Coronary artery (tissue), 2 donors: ENCODE results near the gene SPTB.

Experiments
- DNase-seq: peaks from one replicate; pipeline ENCODE4 v3.0.0-alpha.2; 2017; ENCODE audit warnings: low spot score
- H3K27ac ChIP-seq, 2 donors: fragments of 200-600 bp; sonication (generic); one replicate each; pipeline ENCODE4 v1.5.1; 2016 to 2019
- H3K4me3 ChIP-seq: fragments of 200-600 bp; sonication (generic); 2 replicates; pipeline ENCODE4 v1.5.1; 2016; ENCODE audit warnings: mild to moderate bottlenecking, moderate library complexity
- TF ChIP-seq, protein P1 (sequence below): fragments of 200-600 bp; sonication (generic); IDR thresholded peaks from one replicate; pipeline ENCODE4 v1.5.1; 2019; ENCODE audit warnings: antibody characterized with exemption

The SPTB gene

GRCh38 chr14:64775081-64775777, 104.5 kb downstream of the SPTB start:
- H3K4me3 ChIP-seq = no peak overlapping the region
- TF ChIP-seq, protein P1, sequence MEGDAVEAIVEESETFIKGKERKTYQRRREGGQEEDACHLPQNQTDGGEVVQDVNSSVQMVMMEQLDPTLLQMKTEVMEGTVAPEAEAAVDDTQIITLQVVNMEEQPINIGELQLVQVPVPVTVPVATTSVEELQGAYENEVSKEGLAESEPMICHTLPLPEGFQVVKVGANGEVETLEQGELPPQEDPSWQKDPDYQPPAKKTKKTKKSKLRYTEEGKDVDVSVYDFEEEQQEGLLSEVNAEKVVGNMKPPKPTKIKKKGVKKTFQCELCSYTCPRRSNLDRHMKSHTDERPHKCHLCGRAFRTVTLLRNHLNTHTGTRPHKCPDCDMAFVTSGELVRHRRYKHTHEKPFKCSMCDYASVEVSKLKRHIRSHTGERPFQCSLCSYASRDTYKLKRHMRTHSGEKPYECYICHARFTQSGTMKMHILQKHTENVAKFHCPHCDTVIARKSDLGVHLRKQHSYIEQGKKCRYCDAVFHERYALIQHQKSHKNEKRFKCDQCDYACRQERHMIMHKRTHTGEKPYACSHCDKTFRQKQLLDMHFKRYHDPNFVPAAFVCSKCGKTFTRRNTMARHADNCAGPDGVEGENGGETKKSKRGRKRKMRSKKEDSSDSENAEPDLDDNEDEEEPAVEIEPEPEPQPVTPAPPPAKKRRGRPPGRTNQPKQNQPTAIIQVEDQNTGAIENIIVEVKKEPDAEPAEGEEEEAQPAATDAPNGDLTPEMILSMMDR = no peak
- no peak overlapping the region for H3K27ac ChIP-seq
- DNase-seq = no peak

GRCh38 chr14:64774272-64774671, 105.4 kb downstream of the SPTB start:
- Histone ChIP-seq H3K27ac (no peak overlapping the region), H3K4me3 (no peak overlapping the region)
- TF ChIP-seq, protein P1 = no peak
- no peak for DNase-seq

GRCh38 chr14:64773577-64773976, 106.1 kb downstream of the SPTB start:
- TF ChIP-seq, protein P1 = no peak
- Histone ChIP-seq H3K4me3 (no peak overlapping the region), H3K27ac (no peak overlapping the region)
- DNase-seq = no peak

DNA sequence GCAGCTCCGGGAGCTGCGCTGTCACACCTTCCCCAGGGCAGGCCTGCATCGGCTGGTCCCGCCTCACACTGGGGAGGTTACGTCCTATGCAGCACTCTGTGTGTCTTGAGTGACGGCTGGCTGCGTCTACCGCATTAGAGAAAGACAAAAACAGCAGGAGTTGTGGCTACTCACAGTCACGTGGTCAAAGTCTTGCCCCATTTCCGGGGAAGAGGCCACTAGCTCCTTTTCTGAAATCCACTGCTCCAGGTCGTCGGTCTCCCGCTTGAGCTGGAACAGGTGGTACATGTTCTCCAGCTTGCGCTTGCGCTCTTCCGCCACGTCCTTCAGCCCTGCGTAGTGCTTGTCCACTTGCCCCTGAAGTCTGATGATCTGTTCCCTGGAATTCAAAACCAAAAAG, 106.7 kb downstream of the SPTB start:
- TF ChIP-seq, protein P1 = no peak
- Histone ChIP-seq H3K4me3 (no peak overlapping the region), H3K27ac (no peak overlapping the region)
- DNase-seq = no peak

GRCh38 chr14:64772397-64772950, 107.2 kb downstream of the SPTB start:
- DNase-seq = no peak
- Histone ChIP-seq H3K4me3 (no peak overlapping the region), H3K27ac (no peak overlapping the region)
- TF ChIP-seq, protein P1 = no peak

GRCh38 chr14:64771161-64771560, 108.5 kb downstream of the SPTB start:
- DNase-seq = no peak
- Histone ChIP-seq H3K27ac (no peak overlapping the region), H3K4me3 (no peak overlapping the region)
- TF ChIP-seq, protein P1 = no peak

DNA sequence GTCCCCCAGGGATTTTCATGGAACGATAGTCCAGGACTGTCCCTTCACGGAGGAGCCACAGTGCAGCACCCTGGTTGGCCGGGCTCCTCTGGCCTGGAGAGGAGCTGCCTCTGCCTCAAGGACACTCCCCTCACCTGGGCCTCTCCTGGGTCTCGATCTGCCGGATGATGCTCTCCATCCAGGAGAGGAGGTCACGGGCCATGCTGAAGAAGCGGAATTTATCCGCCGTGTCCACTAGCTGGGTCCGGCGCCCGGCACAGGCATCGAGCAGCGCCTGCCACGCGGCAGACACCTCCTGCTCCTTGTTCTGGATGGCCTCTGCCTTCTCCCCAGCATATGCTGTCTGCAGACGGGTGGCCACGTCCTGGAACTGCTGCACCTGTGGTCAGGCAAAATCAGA, 109.0 kb downstream of the SPTB start:
- Histone ChIP-seq H3K4me3 (no peak overlapping the region), H3K27ac (no peak overlapping the region)
- no peak for DNase-seq
- TF ChIP-seq, protein P1 = no peak
